Measurements from ENCODE around the gene FHIT. TPM values are rescaled to one million over a fixed set of nuclear protein-coding genes. Genes with fewer than 3 reads are reported as not detected.

The FHIT gene
- total and polyA plus RNA-seq, 10 of the 15 experiments (the other 5 are each of a cell fraction or from before 2014, with no cell fraction given): 4.2 to 14.9 (median 9.4) TPM

DNA sequence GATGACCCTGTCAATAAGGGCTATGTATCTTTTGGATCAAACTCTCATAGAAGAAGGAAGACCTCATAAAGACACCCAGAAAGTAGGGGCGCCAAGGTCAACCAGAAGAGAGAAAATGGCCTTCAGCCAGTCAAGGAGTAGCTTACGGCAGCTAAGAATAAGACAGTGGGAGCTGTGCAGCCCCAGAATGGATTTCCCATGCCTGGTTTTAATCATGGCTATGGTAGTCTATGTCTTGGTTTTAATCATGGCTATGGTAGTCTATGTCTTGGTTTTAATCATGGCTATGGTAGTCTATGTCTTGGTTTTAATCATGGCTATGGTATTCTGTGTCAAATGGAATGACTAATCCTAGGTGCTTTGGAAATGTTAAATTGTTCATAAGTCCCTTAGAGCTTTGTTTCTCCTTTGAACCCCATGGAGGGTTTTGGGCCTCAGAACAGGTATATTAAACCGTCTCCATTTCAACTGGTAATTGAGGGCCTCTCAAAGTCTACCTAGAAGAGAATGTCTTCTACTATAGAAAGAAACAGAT, 1459.4 kb downstream of the FHIT start:
- Histone ChIP-seq H3K4me1 (ENCODE audit: control insufficient read depth, insufficient read depth, low read length) (no peaks in the 10 kb centered on the region), H3K9me3 (replicated peaks; ENCODE audit: control insufficient read depth, insufficient read depth, low read length) (no peaks in the 10 kb centered on the region), H3K27me3 (replicated peaks in 1 of 2; ENCODE audit: control insufficient read depth in 2 of 2, insufficient read depth in 2 of 2, low read length in 1 of 2) (no peaks in the 10 kb centered on the region), H3K27ac (ENCODE audit: control insufficient read depth, insufficient read depth) (no peak overlapping the region), H3K79me2 (ENCODE audit: control insufficient read depth, insufficient read depth, low read length) (no peaks in the 10 kb centered on the region), H3K9ac (ENCODE audit: control insufficient read depth, insufficient read depth, low read length) (no peak overlapping the region), H3K4me3 (no peak overlapping the region), H3K36me3 (ENCODE audit: control insufficient read depth in 2 of 2, insufficient read depth in 2 of 2, low read length in 1 of 2) (no peaks in the 10 kb centered on the region), H3K4me2 (ENCODE audit: control insufficient read depth, insufficient read depth) (no peak overlapping the region), H4K20me1 (ENCODE audit: control insufficient read depth, insufficient read depth) (no peaks in the 10 kb centered on the region), H2AFZ (ENCODE audit: control insufficient read depth, low read depth, low read length) (no peak overlapping the region)
- ChIA-PET CTCF (interaction anchor here (0.6 kb wide), 2 partner anchors 21 to 181 kb away, joined by 3 read pairs; no protein-coding TSS in a partner anchor), RAD21 (ENCODE audit: unreplicated experiment) (no interaction called here), SMC1A (ENCODE audit: uncharacterized antibody, unreplicated experiment) (interaction anchor here (1.3 kb wide), 1 partner anchor 26 kb away, joined by 3 read pairs; no protein-coding TSS in a partner anchor), POLR2A (no interaction called here)
- 42% methylated on average over 3 of the region's 3 CpGs for WGBS (ENCODE audit: insufficient coverage, insufficient replicate concordance, low lambda C conversion rate, missing lambda C conversion rate)
- intact Hi-C loops (cut with micrococcal nuclease; ENCODE audit: unreplicated experiment) (no loop called here), in situ Hi-C loops (cut with MboI) (no loop called here)
- DNase-seq (ENCODE audit: low read depth, low spot score) (no peak), FAIRE-seq (no peak), ATAC-seq (no peak)
- TF ChIP-seq ZNF217 (IDR thresholded peaks at IDR 0.05) (no peak), CBX3 (IDR thresholded peaks at IDR 0.05; ENCODE audit: borderline replicate concordance, low read depth) (no peak), CHD4 (IDR thresholded peaks at IDR 0.05) (no peak), ZNF384 (IDR thresholded peaks at IDR 0.05; ENCODE audit: borderline replicate concordance, low read depth, low read length) (no peak), RBBP5 (conservative IDR thresholded peaks at IDR 0.05) (no peak)
- TF ChIP-seq, protein P1, sequence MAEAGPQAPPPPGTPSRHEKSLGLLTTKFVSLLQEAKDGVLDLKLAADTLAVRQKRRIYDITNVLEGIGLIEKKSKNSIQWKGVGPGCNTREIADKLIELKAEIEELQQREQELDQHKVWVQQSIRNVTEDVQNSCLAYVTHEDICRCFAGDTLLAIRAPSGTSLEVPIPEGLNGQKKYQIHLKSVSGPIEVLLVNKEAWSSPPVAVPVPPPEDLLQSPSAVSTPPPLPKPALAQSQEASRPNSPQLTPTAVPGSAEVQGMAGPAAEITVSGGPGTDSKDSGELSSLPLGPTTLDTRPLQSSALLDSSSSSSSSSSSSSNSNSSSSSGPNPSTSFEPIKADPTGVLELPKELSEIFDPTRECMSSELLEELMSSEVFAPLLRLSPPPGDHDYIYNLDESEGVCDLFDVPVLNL (IDR thresholded peaks at IDR 0.05; ENCODE audit: low read depth, low read length): no peak
- TF ChIP-seq, protein P2, sequence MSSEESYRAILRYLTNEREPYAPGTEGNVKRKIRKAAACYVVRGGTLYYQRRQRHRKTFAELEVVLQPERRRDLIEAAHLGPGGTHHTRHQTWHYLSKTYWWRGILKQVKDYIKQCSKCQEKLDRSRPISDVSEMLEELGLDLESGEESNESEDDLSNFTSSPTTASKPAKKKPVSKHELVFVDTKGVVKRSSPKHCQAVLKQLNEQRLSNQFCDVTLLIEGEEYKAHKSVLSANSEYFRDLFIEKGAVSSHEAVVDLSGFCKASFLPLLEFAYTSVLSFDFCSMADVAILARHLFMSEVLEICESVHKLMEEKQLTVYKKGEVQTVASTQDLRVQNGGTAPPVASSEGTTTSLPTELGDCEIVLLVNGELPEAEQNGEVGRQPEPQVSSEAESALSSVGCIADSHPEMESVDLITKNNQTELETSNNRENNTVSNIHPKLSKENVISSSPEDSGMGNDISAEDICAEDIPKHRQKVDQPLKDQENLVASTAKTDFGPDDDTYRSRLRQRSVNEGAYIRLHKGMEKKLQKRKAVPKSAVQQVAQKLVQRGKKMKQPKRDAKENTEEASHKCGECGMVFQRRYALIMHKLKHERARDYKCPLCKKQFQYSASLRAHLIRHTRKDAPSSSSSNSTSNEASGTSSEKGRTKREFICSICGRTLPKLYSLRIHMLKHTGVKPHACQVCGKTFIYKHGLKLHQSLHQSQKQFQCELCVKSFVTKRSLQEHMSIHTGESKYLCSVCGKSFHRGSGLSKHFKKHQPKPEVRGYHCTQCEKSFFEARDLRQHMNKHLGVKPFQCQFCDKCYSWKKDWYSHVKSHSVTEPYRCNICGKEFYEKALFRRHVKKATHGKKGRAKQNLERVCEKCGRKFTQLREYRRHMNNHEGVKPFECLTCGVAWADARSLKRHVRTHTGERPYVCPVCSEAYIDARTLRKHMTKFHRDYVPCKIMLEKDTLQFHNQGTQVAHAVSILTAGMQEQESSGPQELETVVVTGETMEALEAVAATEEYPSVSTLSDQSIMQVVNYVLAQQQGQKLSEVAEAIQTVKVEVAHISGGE (CRISPR knock-in tag; IDR thresholded peaks at IDR 0.05): no peak
- BruUV-seq (replicated peaks): no TSS peak
